AG09309 (cell line): Measurements from ENCODE around the gene TUBB4B.

ENCODE experiments used
- DNase-seq: peaks from one replicate; pipeline ENCODE4 v3.0.0-alpha.2; 2010; ENCODE audit warnings: low read depth
- H3K4me3 ChIP-seq: 2 replicates; pipeline ENCODE4 v1.5.1; 2011; ENCODE audit warnings: mild to moderate bottlenecking, low read depth, low read length, moderate library complexity; ENCODE audit not compliant: control insufficient read depth
- TF ChIP-seq, protein P1 (sequence below): IDR thresholded peaks from 2 replicates; pipeline ENCODE4 v1.5.1; 2011; ENCODE audit warnings: mild to moderate bottlenecking, low read depth, low read length, inconsistent platforms; ENCODE audit not compliant: insufficient read depth, control insufficient read depth; ENCODE audit errors: missing control alignments

TUBB4B gene

DNA sequence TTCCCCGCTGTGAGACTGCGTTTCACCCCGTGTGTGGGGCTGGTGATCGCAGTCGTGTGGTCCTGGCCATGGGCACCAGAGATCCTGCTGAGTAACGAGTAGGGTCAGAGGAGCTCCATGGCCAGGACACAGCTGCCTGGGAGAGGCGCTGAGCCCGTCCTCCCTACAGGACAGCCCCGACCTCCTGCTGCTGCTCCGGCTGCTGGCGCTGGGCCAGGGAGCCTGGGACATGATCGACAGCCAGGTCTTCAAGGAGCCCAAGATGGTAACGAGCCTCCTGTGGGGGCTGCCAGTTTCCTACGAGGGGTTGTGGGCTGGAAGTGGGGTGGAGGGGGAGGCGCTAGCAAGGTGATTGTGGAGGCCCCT is 25.1 kb downstream of the TUBB4B start:
- H3K4me3 ChIP-seq = no peak overlapping the region
- no peak for DNase-seq
- TF ChIP-seq, protein P1, sequence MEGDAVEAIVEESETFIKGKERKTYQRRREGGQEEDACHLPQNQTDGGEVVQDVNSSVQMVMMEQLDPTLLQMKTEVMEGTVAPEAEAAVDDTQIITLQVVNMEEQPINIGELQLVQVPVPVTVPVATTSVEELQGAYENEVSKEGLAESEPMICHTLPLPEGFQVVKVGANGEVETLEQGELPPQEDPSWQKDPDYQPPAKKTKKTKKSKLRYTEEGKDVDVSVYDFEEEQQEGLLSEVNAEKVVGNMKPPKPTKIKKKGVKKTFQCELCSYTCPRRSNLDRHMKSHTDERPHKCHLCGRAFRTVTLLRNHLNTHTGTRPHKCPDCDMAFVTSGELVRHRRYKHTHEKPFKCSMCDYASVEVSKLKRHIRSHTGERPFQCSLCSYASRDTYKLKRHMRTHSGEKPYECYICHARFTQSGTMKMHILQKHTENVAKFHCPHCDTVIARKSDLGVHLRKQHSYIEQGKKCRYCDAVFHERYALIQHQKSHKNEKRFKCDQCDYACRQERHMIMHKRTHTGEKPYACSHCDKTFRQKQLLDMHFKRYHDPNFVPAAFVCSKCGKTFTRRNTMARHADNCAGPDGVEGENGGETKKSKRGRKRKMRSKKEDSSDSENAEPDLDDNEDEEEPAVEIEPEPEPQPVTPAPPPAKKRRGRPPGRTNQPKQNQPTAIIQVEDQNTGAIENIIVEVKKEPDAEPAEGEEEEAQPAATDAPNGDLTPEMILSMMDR = no peak

DNA sequence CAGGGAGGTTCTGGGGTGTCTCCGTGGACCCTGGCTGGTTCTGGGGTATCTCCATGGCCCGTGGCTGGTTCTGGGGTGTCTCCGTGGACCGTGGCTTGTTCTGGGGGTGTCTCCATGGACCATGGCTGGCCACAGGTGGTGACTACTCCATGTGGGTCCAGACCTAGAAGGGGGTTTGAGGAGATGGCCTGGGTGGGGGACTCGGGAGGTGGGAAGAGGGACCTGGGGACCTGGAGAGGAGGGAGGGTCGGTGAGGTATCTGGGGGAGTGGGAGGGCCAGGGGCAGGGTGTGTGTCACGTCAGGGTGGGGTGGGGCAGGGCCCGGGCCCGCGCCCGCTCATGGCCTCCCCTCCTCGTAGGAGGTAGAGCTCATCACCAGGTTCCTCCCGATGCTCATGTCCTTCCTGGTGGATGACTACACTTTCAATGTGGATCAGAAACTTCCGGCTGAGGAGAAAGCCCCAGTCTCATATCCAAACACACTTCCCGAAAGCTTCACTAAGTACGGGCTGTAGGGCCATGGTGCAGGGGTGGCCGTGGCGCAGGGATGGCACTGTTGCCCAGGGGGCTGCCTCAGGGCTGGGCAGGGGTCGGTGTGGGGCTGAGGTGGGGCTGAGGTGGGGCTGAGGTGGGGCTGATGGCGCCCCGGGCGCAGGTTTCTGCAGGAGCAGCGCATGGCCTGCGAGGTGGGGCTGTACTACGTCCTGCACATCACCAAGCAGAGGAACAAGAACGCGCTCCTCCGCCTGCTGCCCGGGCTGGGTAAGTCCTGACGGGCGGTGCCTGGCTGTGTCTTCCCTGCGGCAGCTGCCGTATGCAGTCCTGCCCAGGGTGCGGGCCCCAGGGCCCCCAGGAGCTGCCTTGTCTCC is 25.7 kb downstream of the TUBB4B start:
- no peak for DNase-seq
- no peak overlapping the region for H3K4me3 ChIP-seq
- TF ChIP-seq, protein P1 = no peak

DNA sequence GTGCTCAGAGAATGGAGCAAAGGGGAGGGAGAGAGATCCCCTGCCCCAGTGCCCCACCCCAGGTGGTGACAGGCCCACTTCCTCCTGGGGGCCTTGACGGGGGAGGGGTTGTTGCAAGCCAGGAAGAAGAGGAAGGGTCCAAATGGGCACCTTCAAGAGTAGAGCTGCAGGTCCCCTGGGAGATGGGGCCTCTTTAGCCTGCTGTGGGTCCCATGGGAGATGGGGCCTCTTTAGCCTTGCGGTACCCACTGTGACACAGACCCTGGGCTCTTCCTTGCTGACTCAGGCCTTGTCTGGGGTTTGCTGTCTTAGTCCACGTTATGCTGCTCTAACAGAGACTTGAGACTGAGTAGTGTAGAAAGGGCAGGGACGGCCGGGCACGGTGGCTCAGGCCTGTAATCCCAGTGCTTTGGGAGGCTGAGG is 26.9 kb downstream of the TUBB4B start:
- no peak overlapping the region for H3K4me3 ChIP-seq
- no peak for DNase-seq
- TF ChIP-seq, protein P1 = no peak

DNA sequence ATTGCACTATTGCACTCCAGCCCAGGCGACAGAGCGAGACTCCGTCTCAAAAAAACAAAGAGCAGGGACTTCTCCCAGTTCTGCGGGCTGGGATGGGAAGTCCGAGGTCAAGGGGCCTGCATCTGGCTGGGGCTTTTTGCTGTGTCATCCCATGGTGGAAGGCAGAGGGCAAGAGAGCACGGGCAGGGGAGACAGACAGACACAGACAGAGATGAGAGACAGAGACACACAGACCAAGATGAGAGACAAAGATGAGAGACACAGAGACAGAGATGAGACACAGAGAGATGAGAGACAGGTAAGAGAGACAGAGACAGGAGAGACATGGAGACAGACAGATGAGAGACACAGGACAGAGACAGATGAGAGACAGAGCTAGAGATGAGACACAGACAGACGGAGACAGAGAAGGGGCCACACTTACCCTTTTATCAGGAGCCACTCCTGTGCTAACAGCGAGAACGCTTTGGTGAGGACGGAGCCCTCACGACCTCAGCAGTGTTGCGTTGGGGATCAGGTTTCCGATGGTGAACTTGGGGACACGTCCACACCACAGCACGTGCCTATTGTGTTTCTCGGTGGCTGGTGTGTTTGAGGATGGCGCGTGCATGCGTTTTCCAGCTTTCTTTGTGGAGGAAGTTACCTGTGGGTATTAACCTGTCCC is 27.6 kb downstream of the TUBB4B start:
- H3K4me3 ChIP-seq = no peak overlapping the region
- TF ChIP-seq, protein P1 = no peak
- no peak for DNase-seq

DNA sequence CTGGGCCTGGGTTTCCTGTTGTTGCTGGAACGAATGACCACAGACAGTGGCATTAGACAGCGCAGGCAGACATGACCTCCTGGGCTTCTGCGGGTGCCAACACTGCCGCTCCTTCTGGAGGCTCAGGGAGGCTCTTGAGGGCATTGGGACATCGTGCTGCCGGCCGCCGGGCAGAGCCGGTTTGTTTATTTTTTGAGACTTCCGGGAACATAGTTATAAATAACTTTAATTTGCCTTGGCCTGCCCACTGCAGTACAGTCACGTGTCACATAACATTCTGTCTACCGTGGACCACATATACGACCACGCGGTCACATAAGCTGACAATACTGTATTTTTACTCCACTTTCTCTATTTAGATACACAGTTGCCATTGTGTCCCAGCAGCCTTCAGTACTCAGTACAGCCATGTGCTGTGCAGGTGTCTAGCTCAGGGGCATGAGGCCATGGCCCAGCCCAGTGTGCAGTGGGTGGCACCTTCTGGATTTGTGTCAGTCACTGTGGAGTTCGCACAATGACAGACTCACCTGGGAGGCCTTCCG is 28.2 kb downstream of the TUBB4B start:
- TF ChIP-seq, protein P1 = no peak
- no peak overlapping the region for H3K4me3 ChIP-seq
- DNase-seq = no peak

DNA sequence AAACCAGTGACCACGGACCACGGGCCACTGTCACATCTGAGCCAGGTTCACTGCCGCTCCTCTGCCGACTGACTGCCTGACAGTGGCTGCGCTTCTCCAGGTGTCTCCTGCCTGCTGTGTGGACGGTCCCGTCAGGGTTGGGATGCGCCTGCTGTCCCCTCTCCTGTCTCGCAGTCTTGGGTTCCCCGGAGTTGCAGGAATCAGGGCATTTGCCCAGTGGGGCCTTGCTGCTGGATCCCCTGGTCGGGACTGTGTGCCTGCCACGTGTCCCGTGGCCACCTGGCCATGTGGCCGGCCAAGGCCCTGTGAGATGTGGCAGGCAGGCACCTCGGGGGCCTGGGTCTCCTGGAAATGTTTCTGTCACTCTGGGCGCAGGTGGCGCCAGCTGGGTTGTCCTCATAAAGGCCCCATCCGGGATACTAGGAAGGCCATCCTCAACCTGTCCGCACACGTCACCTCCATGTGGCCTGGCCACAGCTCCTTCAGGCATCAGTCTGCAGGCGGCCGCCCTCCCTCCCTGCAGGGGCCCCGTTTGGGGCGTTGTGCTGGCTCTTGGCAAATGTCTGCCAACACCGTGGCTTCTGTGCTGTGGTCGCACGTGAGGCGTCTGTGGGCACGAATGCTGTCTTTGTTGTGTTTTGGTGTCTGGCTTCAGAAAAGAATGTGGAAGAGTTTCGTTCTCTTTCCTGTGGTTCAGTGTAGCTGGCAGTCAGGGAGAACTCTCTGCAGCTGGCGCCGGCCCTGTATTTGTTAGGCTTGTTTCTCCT is 30.0 kb downstream of the TUBB4B start:
- no peak for DNase-seq
- H3K4me3 ChIP-seq = no peak overlapping the region
- TF ChIP-seq, protein P1 = no peak
